GM12872 (cell line): ENCODE measurements around the gene FBXL12.

Source experiments
- TF ChIP-seq, protein P1 (sequence below): IDR thresholded peaks from 3 replicates; pipeline ENCODE4 v1.5.1; 2011; ENCODE audit warnings: low read depth, mild to moderate bottlenecking, low read length, moderate library complexity; ENCODE audit not compliant: insufficient read depth

Gene FBXL12

DNA sequence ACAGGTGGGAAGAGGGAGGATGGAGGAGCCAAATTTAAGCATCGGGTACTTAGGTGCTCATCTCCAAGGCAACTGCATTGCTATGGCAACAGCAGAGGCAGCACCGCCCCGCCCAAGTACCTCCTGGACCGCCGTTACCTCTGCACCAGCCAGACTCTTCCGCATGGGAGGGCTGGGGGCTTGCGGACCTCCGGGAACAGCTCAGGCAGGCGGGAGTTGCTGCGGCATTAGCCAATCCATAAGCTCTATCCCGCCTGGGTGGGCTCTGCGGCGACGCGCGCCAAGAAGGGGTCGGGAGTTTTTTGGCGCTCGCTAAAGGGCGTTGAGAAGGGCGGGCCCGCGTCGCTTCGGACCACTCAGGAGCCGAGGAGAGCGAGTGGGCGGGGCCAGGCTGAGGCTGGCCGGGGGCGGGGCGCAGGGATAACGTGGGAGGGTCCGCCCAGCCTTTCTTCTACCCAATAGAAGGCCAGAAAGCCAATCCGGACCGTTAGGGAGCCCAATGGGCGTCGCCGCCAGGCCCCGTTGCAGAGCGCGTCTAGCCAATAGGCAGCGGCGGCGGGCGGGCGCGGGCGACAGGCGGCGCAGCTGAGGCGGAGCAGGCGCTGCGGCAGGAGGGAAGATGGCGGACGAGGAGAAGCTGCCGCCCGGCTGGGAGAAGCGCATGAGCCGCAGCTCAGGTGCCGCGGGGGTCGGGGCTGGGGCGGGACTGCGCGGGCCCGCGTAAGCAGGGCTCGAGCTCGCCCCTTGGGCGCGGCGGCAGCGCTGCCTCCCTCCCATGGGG is 16.0 kb upstream of the FBXL12 start, which contains the start of gene PIN1:
Gene PIN1, plus strand, starts transcription at position 593 of the 781 bp plus-strand sequence. Its CDS starts 27 bp downstream, at position 620.
- TF ChIP-seq, protein P1, sequence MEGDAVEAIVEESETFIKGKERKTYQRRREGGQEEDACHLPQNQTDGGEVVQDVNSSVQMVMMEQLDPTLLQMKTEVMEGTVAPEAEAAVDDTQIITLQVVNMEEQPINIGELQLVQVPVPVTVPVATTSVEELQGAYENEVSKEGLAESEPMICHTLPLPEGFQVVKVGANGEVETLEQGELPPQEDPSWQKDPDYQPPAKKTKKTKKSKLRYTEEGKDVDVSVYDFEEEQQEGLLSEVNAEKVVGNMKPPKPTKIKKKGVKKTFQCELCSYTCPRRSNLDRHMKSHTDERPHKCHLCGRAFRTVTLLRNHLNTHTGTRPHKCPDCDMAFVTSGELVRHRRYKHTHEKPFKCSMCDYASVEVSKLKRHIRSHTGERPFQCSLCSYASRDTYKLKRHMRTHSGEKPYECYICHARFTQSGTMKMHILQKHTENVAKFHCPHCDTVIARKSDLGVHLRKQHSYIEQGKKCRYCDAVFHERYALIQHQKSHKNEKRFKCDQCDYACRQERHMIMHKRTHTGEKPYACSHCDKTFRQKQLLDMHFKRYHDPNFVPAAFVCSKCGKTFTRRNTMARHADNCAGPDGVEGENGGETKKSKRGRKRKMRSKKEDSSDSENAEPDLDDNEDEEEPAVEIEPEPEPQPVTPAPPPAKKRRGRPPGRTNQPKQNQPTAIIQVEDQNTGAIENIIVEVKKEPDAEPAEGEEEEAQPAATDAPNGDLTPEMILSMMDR: peak; percentile 43; the same call in 2 of the 3 replicates

DNA sequence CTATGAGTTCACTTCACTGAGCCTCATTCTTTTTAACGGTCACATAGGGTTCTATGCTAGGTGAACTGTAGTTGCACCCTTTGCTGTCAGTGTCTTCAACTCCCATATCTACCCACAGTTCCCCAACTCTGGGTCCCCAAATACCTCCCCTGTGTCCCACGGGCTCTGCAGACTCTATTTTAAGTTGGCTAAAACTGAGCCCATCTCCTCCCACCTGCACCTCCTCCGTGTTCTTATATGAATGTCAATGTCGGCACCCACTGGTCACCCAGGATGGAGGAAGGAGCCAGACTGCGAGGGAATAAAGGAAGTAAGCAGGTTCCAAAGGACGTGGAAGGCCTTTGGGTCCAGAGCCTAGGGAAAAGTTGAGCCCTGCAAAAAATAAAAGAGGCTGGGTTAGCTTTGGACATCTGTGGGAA is 15.4 kb upstream of the FBXL12 start:
- TF ChIP-seq, protein P1: no peak

DNA sequence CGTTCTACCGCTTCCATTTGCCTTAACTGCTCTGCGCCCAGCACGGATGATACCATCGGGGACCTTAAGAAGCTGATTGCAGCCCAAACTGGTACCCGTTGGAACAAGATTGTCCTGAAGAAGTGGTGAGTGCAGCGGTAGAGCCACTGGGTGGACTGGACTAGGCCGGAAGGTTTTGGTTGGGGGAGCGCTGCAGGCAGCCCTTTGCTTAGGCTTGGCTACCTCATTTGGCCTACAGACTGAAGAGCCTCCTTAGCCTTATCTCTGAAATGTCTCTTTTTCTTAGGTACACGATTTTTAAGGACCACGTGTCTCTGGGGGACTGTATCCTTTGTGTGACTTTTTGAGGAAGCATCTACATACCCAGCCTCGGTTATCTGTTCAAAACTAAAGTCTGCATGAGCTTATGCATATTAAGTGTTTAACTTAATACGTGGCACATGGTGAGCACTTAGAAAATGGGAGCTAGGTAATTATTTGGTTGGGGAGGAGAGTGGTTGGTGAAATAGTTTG is 9.7 kb upstream of the FBXL12 start:
- TF ChIP-seq, protein P1: no peak

DNA sequence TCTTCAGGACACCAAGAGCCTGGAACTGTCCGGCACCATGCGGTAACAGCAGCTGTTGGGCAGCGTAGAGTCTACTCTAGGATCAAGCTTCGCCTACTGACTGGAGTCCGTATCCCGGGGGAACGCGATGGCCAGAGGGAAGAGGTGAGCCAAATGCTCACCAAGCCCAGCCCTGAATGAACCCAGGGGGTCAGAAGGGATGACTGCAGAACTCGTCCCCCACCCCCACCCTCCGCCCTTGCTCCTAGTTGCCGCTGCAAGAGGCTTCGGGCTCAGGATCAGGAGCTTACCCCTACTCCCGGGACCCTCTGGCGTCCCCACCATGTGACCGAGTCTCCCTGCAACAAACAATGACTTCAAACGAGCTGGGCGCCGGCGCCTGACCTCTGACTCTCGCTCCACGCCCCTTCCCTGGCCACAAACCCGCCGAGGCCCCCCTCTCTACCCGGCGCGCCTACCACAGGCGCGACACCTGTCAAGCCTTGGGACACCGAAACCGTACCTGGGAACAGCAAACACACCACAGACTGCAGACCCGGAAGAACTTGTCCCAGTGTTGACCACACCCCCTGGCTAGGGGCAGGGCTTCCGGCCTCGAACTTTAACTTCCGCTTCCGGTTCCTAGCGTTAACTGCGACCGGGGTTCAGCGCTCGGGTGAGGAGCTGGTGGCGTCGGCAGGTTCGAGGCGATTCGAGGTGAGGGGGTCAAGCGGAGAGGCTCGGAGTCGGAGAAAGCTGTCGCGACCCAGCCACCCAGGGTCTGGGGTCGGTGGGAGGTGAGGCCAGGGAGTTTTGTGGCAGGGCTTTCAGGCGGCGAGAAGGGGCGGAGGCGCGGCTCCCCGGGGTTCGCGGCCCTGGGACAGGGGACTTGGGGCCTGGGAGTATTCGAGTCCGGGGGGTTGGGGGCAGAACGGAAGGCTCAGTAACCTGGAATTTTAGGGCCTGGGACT is 8.7 kb upstream of the FBXL12 start, which contains the start of gene UBL5:
Gene UBL5, plus strand, starts transcription at position 630 of the 950 bp plus-strand sequence. CDS start 420 bp downstream, outside the sequence.
- TF ChIP-seq, protein P1: no peak

DNA sequence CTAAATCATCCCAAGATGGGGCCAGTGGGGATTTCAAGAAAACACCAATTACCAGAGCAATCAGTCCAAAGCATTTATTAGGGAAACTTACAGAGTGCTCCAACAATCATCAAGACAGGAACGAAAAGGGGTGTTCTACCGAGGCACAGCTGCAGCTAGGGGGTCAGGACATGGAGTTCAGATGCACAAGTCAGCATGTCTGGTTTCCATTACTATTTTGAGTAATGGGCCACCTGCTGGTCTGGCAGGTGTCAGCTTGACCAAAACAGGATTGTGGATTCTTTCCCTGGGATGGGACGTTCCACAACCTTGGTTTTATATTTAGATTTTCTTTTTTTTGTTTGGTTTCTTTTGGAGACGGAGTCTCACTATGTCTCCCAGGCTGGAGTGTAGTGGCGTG is 4.9 kb upstream of the FBXL12 start:
- TF ChIP-seq, protein P1: no peak

DNA sequence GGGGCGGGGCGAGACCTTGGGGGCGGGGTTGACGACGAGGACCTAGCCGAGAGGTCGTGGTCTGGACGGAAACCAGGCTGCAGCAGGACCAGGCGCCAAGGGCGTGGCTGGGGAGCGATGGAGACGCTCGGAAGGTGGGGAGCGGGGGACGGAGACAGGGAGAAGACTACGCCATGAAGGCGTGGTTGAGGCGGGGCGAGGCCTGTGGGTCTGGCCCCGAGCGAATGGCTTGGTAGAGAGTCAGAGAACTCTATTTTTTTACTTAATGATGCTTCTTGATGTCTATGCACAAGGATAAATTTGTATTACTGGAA is 674 bp upstream of the FBXL12 start:
- TF ChIP-seq, protein P1: no peak
